8988T (cell line): Measurements from ENCODE around the gene CAVIN4.

Source experiments
- DNase-seq: peaks from one replicate; pipeline ENCODE4 v3.0.0; 2011

Gene CAVIN4, protein sequence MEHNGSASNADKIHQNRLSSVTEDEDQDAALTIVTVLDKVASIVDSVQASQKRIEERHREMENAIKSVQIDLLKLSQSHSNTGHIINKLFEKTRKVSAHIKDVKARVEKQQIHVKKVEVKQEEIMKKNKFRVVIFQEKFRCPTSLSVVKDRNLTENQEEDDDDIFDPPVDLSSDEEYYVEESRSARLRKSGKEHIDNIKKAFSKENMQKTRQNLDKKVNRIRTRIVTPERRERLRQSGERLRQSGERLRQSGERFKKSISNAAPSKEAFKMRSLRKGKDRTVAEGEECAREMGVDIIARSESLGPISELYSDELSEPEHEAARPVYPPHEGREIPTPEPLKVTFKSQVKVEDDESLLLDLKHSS

GRCh38 chr9:100577776-100578448 is at the start of gene CAVIN4:
TSS of gene CAVIN4 (plus strand) at chr9:100578079. CDS start at chr9:100578144, 65 bp downstream.
- no peak for DNase-seq

DNA sequence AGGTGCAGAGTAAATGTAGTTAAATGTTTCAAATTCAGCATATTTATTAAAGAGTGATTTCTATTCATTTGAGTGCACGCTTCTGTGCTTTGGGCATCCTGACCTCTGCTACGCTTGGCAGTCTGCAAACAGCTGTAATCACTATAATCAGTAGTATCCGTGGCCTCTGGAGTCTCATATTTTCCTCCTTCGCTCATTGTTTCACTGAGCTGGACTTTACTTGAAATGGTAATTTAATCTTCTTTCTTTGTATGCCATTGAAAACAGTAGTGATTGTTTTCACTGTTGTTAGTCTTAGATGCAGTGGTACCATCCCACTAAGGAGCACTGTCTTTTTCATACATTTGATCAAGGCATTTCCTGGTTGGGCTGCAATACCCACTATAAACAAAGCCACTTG is 43.5 kb upstream of the CAVIN4 start:
- no peak for DNase-seq

- DNase-seq, result no peak
These were observed 37.6 kb upstream of the CAVIN4 start for GRCh38 chr9:100540327-100540726.

DNA sequence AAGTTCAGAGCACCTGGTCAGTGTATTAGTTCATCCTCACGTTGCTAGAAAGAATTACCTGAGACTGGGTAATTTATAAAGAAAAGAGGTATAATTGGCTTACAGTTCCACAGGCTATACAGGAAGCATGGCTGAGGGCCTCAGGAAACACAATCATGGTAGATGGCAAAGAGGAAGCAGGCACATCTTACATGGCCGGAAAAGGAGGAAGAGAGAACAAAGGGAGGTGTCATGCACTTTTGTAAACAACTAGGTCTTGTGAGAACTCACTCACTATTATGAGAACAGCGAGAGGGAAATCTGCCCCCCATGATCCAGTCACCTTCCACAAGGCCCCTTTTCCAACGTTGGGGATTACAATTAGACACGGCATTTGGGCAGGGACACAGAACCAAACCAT is 28.8 kb upstream of the CAVIN4 start:
- DNase-seq, result no peak

- no peak for DNase-seq
These were observed 22.9 kb upstream of the CAVIN4 start for GRCh38 chr9:100554935-100555401.

GRCh38 chr9:100555471-100555870 is 22.4 kb upstream of the CAVIN4 start:
- DNase-seq, result no peak

GRCh38 chr9:100557053-100557452 is 20.8 kb upstream of the CAVIN4 start:
- DNase-seq, result no peak

GRCh38 chr9:100561256-100561655 is 16.6 kb upstream of the CAVIN4 start:
- no peak for DNase-seq

- no peak for DNase-seq
These were observed 10.0 kb upstream of the CAVIN4 start for GRCh38 chr9:100567856-100568255.

- DNase-seq, result no peak
These were observed 4.1 kb upstream of the CAVIN4 start for GRCh38 chr9:100573655-100574260.

DNA sequence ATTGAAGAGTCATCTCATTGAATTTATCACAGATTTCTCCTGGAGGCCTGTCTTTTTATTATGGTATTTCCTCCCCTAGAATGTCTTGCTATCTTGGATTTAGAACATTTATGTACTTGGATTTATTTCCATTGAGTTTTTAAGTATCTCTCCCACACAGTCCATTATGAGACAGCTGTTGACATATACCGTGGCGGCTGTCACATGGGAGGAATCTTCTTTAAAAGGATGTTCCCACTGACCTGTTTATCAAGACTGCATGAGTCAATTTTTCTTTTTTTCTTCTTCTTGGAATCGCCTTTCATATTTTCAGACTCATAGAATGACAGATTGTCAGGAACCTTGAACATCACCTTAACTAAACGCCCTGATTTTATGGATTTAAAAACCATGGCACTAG is 2.9 kb upstream of the CAVIN4 start:
- no peak for DNase-seq

GRCh38 chr9:100575765-100576386 is 2.0 kb upstream of the CAVIN4 start:
- no peak for DNase-seq

DNA sequence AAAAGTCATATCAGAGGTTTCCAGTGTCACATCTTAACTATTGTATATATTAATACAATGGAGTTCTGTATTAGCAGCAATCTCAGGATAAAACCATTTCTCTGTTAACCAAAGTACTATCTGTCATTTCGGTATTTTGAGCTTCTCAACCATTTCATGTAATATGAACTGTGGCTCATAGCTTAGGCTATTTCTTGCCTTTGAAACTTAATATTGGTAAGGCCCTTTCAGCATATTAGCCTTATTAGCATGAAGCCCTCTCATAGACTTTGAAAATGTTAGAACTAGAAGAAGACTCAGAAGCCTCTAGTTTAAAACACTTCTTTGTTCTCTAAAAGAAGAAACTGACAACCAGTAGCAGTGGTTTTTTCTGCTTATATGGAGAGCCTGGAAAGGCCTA is 731 bp downstream of the CAVIN4 start:
- no peak for DNase-seq

DNA sequence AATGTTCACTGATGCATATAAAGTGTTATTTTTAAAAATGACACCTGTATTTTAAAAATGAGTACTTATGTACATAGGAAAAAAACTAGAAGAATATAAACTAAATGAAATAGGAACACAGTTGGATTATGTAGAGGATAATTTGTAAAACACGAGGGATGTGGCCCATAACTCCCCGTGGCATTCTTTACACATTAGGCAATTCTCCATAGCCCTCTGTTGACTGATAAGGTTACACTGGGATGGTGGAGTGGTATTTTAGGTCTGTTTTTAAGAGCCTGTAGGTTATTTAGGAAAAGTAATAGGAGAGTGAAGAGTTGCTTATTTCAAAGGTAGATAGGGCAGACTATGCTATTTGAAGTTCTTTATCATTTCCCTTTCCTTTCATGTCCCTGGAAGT is 1.8 kb downstream of the CAVIN4 start:
- DNase-seq, result no peak

DNA sequence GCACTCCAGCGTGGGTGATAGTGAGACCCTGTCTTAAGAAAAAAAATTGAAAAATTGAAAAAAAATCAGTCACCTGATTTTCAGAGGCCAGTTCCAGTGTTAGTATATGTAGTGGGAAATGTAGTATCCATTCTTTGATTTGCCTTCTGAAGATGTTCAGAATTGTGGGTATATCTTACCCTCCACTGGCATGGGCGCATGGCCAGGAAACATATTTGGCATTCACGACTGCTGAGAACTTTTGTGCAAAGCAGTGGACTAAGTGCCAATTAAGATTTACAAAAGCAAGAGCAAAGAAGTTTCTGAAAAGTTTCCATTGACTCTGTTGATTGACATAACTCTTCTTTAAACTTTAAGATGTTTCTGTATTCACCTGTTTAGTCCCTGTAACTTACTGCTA is 2.4 kb downstream of the CAVIN4 start:
- no peak for DNase-seq

GRCh38 chr9:100581081-100581480 is 3.2 kb downstream of the CAVIN4 start:
- DNase-seq, result no peak

- DNase-seq, result no peak
These were observed 3.8 kb downstream of the CAVIN4 start for GRCh38 chr9:100581661-100582060.

- no peak for DNase-seq
These were observed 5.3 kb downstream of the CAVIN4 start for GRCh38 chr9:100583014-100583802.

DNA sequence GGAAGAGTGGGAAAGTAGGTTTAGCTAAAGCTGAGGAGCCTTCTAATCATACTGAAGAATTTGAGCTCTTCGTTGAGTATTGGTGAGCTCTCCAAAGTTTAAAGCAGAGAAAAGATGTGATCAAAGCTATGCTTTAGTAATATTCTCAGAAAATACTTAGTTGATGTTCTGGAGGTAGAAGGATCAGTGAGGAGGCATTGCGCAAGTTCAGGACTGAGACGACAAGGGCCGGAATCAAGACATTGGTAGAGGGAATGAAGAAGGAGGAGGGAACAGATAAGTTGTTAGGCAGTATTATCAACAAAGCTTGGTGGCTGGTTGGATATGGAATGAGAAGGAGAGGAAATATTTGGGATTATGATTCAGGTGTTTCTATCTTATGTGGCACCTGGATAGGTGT is 7.1 kb downstream of the CAVIN4 start:
- DNase-seq, result no peak

DNA sequence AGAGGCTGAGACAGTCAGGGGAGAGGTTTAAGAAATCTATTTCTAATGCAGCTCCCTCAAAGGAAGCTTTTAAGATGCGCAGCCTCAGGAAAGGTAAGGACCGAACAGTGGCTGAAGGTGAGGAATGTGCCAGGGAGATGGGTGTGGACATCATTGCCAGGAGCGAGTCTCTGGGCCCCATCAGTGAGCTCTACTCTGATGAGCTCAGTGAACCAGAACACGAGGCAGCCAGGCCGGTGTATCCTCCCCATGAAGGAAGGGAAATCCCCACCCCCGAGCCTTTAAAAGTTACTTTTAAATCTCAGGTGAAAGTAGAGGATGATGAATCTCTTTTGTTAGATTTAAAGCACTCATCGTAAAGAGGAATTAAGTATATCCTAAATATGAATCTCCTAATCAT is 8.2 kb downstream of the CAVIN4 start:
- no peak for DNase-seq

- no peak for DNase-seq
These were observed 9.5 kb downstream of the CAVIN4 start for GRCh38 chr9:100587375-100587774.

- no peak for DNase-seq
These were observed 11.7 kb downstream of the CAVIN4 start for GRCh38 chr9:100589582-100589981.

- DNase-seq, result no peak
These were observed 12.6 kb downstream of the CAVIN4 start for GRCh38 chr9:100590481-100590880.
